Activated gamma-delta T cell treated with Interleukin-2 at 50 U/mL for 16 hours (primary cell): Measurements from ENCODE around the gene PLAC8L1.

Experiments
- DNase-seq: peaks from one replicate; pipeline ENCODE4 v3.0.0-alpha.2; 2020

Gene PLAC8L1

GRCh38 chr5:146040527-146040926, 64.8 kb downstream of the PLAC8L1 start:
- no peak for DNase-seq

GRCh38 chr5:146039420-146039819, 66.0 kb downstream of the PLAC8L1 start:
- no peak for DNase-seq

- DNase-seq, result no peak
These were observed 70.8 kb downstream of the PLAC8L1 start for GRCh38 chr5:146034605-146035004.
